Transverse colon (tissue), 4 donors: ENCODE data around the gene DIS3L2. TPM values are rescaled to one million over a fixed set of nuclear protein-coding genes. Genes with fewer than 3 reads are reported as not detected.
"Not testable (repeated sequence)": the region's sequence is repeated elsewhere in the genome, so short reads cannot be mapped to it uniquely, and the experiment has no call there.

Experiments
- DNase-seq: peaks from one replicate; pipeline ENCODE4 v3.0.0-alpha.2; 2019
- H3K27ac ChIP-seq, 4 donors: fragments of 200-600 bp; sonication (generic); 2 replicates each; pipeline ENCODE4 v1.5.1; 2016 to 2018; ENCODE audit warnings: inconsistent platforms in 4 of 4
- H3K27me3 ChIP-seq: fragments of 200-600 bp; sonication (generic); 2 replicates; pipeline ENCODE4 v1.5.1; 2017; ENCODE audit warnings: inconsistent platforms
- H3K36me3 ChIP-seq, 4 donors: fragments of 200-600 bp; sonication (generic); 2 replicates each; pipeline ENCODE4 v1.5.1; 2017 to 2019; ENCODE audit warnings: inconsistent platforms in 4 of 4
- H3K4me1 ChIP-seq, 4 donors: fragments of 200-600 bp; sonication (generic); 2 replicates each; pipeline ENCODE4 v1.5.1; 2017 to 2020; ENCODE audit warnings: inconsistent platforms in 4 of 4
- H3K4me3 ChIP-seq, 4 donors: fragments of 200-600 bp; sonication (generic); 1 replicate in 1 of 4; 2 replicates in 3 of 4; pipeline versions ENCODE4 v1.5.1 to v1.6.1; 2017 to 2019; ENCODE audit warnings: inconsistent platforms in 4 of 4
- H3K9me3 ChIP-seq, 2 donors: fragments of 200-600 bp; sonication (generic); 2 replicates each; pipeline ENCODE4 v1.5.1; 2017 to 2019; ENCODE audit warnings: inconsistent platforms in 2 of 2
- EP300 ChIP-seq: sonication (generic); formaldehyde crosslinking; IDR thresholded peaks from one replicate; pipeline ENCODE4 v1.6.1; 2017; ENCODE audit warnings: antibody characterized with exemption, low read depth
- POLR2A ChIP-seq: fragments of 450-650 bp; IDR thresholded peaks from one replicate; pipeline ENCODE4 v1.6.1; 2016; ENCODE audit warnings: antibody characterized with exemption, mild to moderate bottlenecking, moderate library complexity
- POLR2AphosphoS5 ChIP-seq, 3 donors: sonication (generic); formaldehyde crosslinking; IDR thresholded peaks; one replicate each; pipeline ENCODE4 v1.6.1; 2016; ENCODE audit warnings: antibody characterized with exemption in 3 of 3
- WGBS, 2 donors: methylation state at CpG; one replicate each; pipeline ENCODE4 v1.1.5; 2018; ENCODE audit warnings: low coverage in 1 of 2; 5-methylcytosine and 5-hydroxymethylcytosine counted together
- in situ Hi-C, 4 donors: fragments of 200-750 bp; cut with MboI; loops; one replicate each; pipeline versions ENCODE4 v1.15.0 to v1.15.1; 2017; ENCODE audit warnings: low sequenced_read_pairs in 3 of 4, low pct_ligation_motif_present in 1 of 4, low pct_unique_long_range_greater_than_20kb in 1 of 4
- intact Hi-C: fragments of 100-400 bp; cut with DNase I; formaldehyde crosslinking; loops from one replicate; pipeline ENCODE4 v1.15.1; 2023; ENCODE audit warnings: low total_unique reads
- total RNA-seq, 4 donors: library from RNA; depleted of rRNA; stranded (reverse); fragments of >200 nt; gene quantifications; one replicate each; pipeline ENCODE4 v1.1.0, GENCODE V29; 2016
- TF ChIP-seq, protein P1 (sequence below), 5 experiments: fragments of 200-600 bp in 3 of 5; fragments of 450-650 bp in 2 of 5; sonication (generic) in 3 of 5; IDR thresholded peaks; 1 replicate in 2 of 5; 2 replicates in 3 of 5; pipeline ENCODE4 v1.5.1; 2016 to 2017; ENCODE audit warnings: antibody characterized with exemption in 5 of 5, inconsistent platforms in 3 of 5, mild to moderate bottlenecking in 2 of 5, moderate library complexity in 1 of 5

The DIS3L2 gene
- total RNA-seq, 4 donors from 2014 or later: 24.7 to 99.9 (median 51.2) TPM

DNA sequence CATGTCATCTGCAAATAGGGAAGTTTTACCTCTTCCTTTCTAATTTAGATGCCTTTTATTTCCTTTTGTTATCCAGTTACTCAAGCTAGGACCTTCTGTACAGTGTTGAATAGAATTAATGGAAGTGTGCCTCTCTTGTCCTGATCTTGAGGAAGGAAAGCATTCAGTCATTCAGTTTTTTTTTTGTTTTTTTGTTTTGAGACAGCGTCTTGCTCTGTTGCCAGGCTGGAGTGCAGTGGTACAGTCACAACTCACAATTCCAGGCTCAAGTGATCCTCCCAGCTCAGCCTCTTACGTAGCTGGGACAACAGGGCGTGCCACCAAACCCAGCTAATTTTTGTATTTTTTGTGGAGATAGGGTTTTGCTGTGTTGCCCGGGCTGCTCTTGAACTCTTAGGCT lies 213.1 kb downstream of the DIS3L2 start:
- no peak for DNase-seq
- in situ Hi-C loops: no loop called here

DNA sequence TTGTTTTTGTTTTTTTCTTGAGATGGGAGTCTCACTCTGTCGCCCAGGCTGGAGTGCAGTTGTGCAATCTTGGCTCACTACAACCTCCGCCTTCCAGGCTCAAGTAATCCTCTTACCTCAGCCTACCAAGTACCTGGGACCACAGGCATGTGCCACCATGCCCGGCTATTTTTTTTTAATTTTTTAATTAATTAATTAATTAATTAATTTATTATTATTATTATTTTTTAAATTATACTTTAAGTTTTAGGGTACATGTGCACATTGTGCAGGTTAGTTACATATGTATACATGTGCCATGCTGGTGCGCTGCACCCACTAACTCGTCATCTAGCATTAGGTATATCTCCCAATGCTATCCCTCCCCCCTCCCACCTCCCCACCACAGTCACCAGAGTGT lies 215.1 kb downstream of the DIS3L2 start:
- H3K9me3 ChIP-seq, H3K36me3 ChIP-seq, H3K27ac ChIP-seq, H3K4me3 ChIP-seq, intact Hi-C loops, DNase-seq, in situ Hi-C loops, H3K4me1 ChIP-seq, H3K27me3 ChIP-seq: not testable (repeated sequence)
- WGBS, 2 donors: 90 to 94% methylated on average over 3 to 5 of the region's 5 CpGs

More for the DNA sequence above, 213.1 kb downstream of the DIS3L2 start:
- H3K27me3 ChIP-seq: no peaks in the 10 kb centered on the region
- no peak overlapping the region for H3K4me3 ChIP-seq
- peaks cover 0 to 3% (median 0%) of the 10 kb centered on the region in 4 donors for H3K4me1 ChIP-seq
- WGBS, 2 donors: 90 to 97% methylated on average over 2 to 4 of the region's 4 CpGs
- no peaks in the 10 kb centered on the region for H3K36me3 ChIP-seq
- intact Hi-C loops: no loop called here
- TF ChIP-seq POLR2A: no peak
- TF ChIP-seq, protein P1, sequence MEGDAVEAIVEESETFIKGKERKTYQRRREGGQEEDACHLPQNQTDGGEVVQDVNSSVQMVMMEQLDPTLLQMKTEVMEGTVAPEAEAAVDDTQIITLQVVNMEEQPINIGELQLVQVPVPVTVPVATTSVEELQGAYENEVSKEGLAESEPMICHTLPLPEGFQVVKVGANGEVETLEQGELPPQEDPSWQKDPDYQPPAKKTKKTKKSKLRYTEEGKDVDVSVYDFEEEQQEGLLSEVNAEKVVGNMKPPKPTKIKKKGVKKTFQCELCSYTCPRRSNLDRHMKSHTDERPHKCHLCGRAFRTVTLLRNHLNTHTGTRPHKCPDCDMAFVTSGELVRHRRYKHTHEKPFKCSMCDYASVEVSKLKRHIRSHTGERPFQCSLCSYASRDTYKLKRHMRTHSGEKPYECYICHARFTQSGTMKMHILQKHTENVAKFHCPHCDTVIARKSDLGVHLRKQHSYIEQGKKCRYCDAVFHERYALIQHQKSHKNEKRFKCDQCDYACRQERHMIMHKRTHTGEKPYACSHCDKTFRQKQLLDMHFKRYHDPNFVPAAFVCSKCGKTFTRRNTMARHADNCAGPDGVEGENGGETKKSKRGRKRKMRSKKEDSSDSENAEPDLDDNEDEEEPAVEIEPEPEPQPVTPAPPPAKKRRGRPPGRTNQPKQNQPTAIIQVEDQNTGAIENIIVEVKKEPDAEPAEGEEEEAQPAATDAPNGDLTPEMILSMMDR (IDR thresholded peaks at IDR 0.05): no peak
- TF ChIP-seq EP300: no peak
- no peak for TF ChIP-seq POLR2AphosphoS5 (IDR thresholded peaks at IDR 0.05)
- no peak overlapping the region for H3K27ac ChIP-seq
- no peaks in the 10 kb centered on the region for H3K9me3 ChIP-seq

GRCh38 chr2:232183279-232183678 lies 221.8 kb downstream of the DIS3L2 start:
- TF ChIP-seq, protein P1 (IDR thresholded peaks at IDR 0.05): no peak
- TF ChIP-seq POLR2A (no peak), EP300 (no peak), POLR2AphosphoS5 (IDR thresholded peaks at IDR 0.05) (no peak)
- in situ Hi-C loops (no loop called here), intact Hi-C loops (no loop called here)
- H3K4me1 ChIP-seq: no peaks in the 10 kb centered on the region
- no peak overlapping the region for H3K4me3 ChIP-seq
- WGBS, 2 donors: 86 to 100% methylated on average over 2 of the region's 2 CpGs
- H3K27ac ChIP-seq: no peak overlapping the region
- no peaks in the 10 kb centered on the region for H3K9me3 ChIP-seq
- no peaks in the 10 kb centered on the region for H3K36me3 ChIP-seq
- DNase-seq: no peak
- no peaks in the 10 kb centered on the region for H3K27me3 ChIP-seq

GRCh38 chr2:232184346-232184745 lies 222.8 kb downstream of the DIS3L2 start:
- H3K36me3 ChIP-seq: no peaks in the 10 kb centered on the region
- intact Hi-C loops: no loop called here
- H3K4me3 ChIP-seq: no peak overlapping the region
- no peak for DNase-seq
- H3K27ac ChIP-seq: no peak overlapping the region
- TF ChIP-seq EP300 (no peak), POLR2AphosphoS5 (IDR thresholded peaks at IDR 0.05) (no peak), POLR2A (no peak)
- TF ChIP-seq, protein P1 (IDR thresholded peaks at IDR 0.05): no peak
- no peaks in the 10 kb centered on the region for H3K4me1 ChIP-seq
- H3K9me3 ChIP-seq: no peaks in the 10 kb centered on the region
- H3K27me3 ChIP-seq: no peaks in the 10 kb centered on the region
- 93 to 98% methylated on average over 3 to 6 of the region's 6 CpGs for WGBS, 2 donors
- in situ Hi-C loops: no loop called here

DNA sequence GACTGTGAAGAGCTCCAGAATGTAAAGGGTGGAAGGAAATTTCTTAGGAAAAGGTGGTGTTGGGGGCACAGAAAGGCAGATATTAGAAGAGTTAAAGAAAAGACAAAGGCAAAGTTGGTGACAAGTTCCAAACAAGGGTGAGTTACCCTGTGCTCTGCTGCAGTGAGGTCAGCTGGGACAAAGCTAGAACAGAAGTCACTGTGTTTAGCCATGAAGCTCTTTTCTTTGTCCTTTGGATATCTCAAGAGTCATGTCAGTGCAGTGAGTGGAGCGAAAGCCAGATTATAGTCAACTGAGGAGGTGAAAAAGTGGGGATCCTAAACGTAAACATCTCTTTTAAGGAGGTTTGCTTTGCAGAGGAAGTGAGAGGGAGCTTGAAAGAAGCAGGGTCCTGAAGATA lies 229.3 kb downstream of the DIS3L2 start:
- no peak overlapping the region for H3K27ac ChIP-seq
- intact Hi-C loops: no loop called here
- 81 to 92% methylated on average over 2 of the region's 2 CpGs for WGBS, 2 donors
- H3K4me1 ChIP-seq: no peaks in the 10 kb centered on the region
- DNase-seq: no peak
- peaks cover 11% of the 10 kb centered on the region in 2 donors for H3K9me3 ChIP-seq
- TF ChIP-seq POLR2AphosphoS5 (IDR thresholded peaks at IDR 0.05) (no peak), EP300 (no peak), POLR2A (no peak)
- TF ChIP-seq, protein P1 (IDR thresholded peaks at IDR 0.05): no peak
- H3K27me3 ChIP-seq: no peaks in the 10 kb centered on the region
- H3K4me3 ChIP-seq: no peak overlapping the region
- in situ Hi-C loops: no loop called here
- H3K36me3 ChIP-seq: peaks cover 0 to 12% (median 3%) of the 10 kb centered on the region in 4 donors
